ENCODE data around the gene VSIG8.

GRCh38 chr1:159879136-159879535, 16.7 kb upstream of the VSIG8 start:
- no peak for TF ChIP-seq CTCF (IDR thresholded peaks at IDR 0.05)
- TF ChIP-seq POLR2A (IDR thresholded peaks at IDR 0.05) = no peak
